ENCODE results near the gene YIF1B.
A peak's percentile ranks its signal among the peaks of the same experiment; 100 is the strongest.

Gene YIF1B

GRCh38 chr19:38335949-38336637 lies 20.3 kb upstream of the YIF1B start:
- DNase-seq (ENCODE audit: low read depth in 1 of 2, low spot score in 1 of 2), result peak; percentile 86 to 88

GRCh38 chr19:38333245-38333644 lies 17.5 kb upstream of the YIF1B start:
- DNase-seq (ENCODE audit: low read depth in 1 of 2, low spot score in 1 of 2), result no peak

- no peak for DNase-seq (ENCODE audit: low read depth in 1 of 2, low spot score in 1 of 2)
These were observed 16.0 kb upstream of the YIF1B start for GRCh38 chr19:38331728-38332127.

GRCh38 chr19:38329651-38330050 lies 13.9 kb upstream of the YIF1B start:
- DNase-seq (ENCODE audit: low read depth in 1 of 2, low spot score in 1 of 2), result no peak

- no peak for DNase-seq (ENCODE audit: low read depth in 1 of 2, low spot score in 1 of 2)
These were observed 10.8 kb upstream of the YIF1B start for GRCh38 chr19:38326591-38326990.

- no peak for DNase-seq (ENCODE audit: low read depth in 1 of 2, low spot score in 1 of 2)
These were observed 8.7 kb upstream of the YIF1B start for GRCh38 chr19:38324431-38324830.

GRCh38 chr19:38323291-38323690 lies 7.5 kb upstream of the YIF1B start:
- no peak for DNase-seq (ENCODE audit: low read depth in 1 of 2, low spot score in 1 of 2)

- no peak for DNase-seq (ENCODE audit: low read depth in 1 of 2, low spot score in 1 of 2)
These were observed 6.0 kb upstream of the YIF1B start for GRCh38 chr19:38321646-38322196.

- DNase-seq (ENCODE audit: low read depth in 1 of 2, low spot score in 1 of 2), result no peak
These were observed 5.2 kb upstream of the YIF1B start for GRCh38 chr19:38320969-38321339.

GRCh38 chr19:38319421-38320258 lies 3.9 kb upstream of the YIF1B start, which contains the start of gene KCNK6:
Gene KCNK6, plus strand, starts transcription at chr19:38319845. Its CDS starts 106 bp downstream, at chr19:38319951.
- DNase-seq (ENCODE audit: low read depth in 1 of 2, low spot score in 1 of 2), result peak in 1 of 2 donors; percentile 20

GRCh38 chr19:38318660-38319059 lies 2.9 kb upstream of the YIF1B start:
- no peak for DNase-seq (ENCODE audit: low read depth in 1 of 2, low spot score in 1 of 2)

- no peak for DNase-seq (ENCODE audit: low read depth in 1 of 2, low spot score in 1 of 2)
These were observed 1.4 kb upstream of the YIF1B start for GRCh38 chr19:38317104-38317612.

- no peak for DNase-seq (ENCODE audit: low read depth in 1 of 2, low spot score in 1 of 2)
These were observed 825 bp upstream of the YIF1B start for GRCh38 chr19:38316477-38317067.

GRCh38 chr19:38310986-38311385 lies 4.8 kb downstream of the YIF1B start:
- no peak for DNase-seq (ENCODE audit: low read depth in 1 of 2, low spot score in 1 of 2)

GRCh38 chr19:38310279-38310670 lies 5.5 kb downstream of the YIF1B start:
- no peak for DNase-seq (ENCODE audit: low read depth in 1 of 2, low spot score in 1 of 2)

GRCh38 chr19:38309615-38310278 lies 6.0 kb downstream of the YIF1B start:
- DNase-seq (ENCODE audit: low read depth in 1 of 2, low spot score in 1 of 2), result no peak

- no peak for DNase-seq (ENCODE audit: low read depth in 1 of 2, low spot score in 1 of 2)
These were observed 6.7 kb downstream of the YIF1B start for GRCh38 chr19:38308926-38309614.

- DNase-seq (ENCODE audit: low read depth in 1 of 2, low spot score in 1 of 2), result no peak
These were observed 7.6 kb downstream of the YIF1B start for GRCh38 chr19:38308006-38308766.

GRCh38 chr19:38307597-38307996 lies 8.2 kb downstream of the YIF1B start:
- no peak for DNase-seq (ENCODE audit: low read depth in 1 of 2, low spot score in 1 of 2)

GRCh38 chr19:38307076-38307475 lies 8.7 kb downstream of the YIF1B start:
- no peak for DNase-seq (ENCODE audit: low read depth in 1 of 2, low spot score in 1 of 2)
